SK-N-SH (cell line): ENCODE results near the gene ENTPD7.

ENCODE experiments used
- EP300 ChIP-seq, 2 experiments: IDR thresholded peaks; 2 replicates each; pipeline versions ENCODE4 v1.4.0 to v1.6.1; 2012; ENCODE audit warnings: borderline replicate concordance in 1 of 2, low read depth in 1 of 2, low read length in 1 of 2
- FOXJ3 ChIP-seq: sonication (generic); formaldehyde crosslinking; IDR thresholded peaks from 2 replicates; pipeline ENCODE4 v1.5.1; 2020; ENCODE audit warnings: mild to moderate bottlenecking, missing genetic modification reagents
- GABPA ChIP-seq: IDR thresholded peaks from 2 replicates; pipeline ENCODE4 v1.4.0; 2012; ENCODE audit warnings: low read depth, mild to moderate bottlenecking
- MXI1 ChIP-seq: IDR thresholded peaks from 2 replicates; pipeline ENCODE4 v1.6.1; 2012; ENCODE audit warnings: mild to moderate bottlenecking, low read depth, low read length, improper control_type of control experiment
- POLR2AphosphoS5 ChIP-seq: IDR thresholded peaks from 2 replicates; pipeline ENCODE4 v1.6.1; 2012; ENCODE audit warnings: low read depth, low read length
- SIN3A ChIP-seq: IDR thresholded peaks from 2 replicates; pipeline ENCODE4 v1.6.1; 2012; ENCODE audit warnings: low read depth, mild to moderate bottlenecking, low read length, moderate library complexity, borderline replicate concordance
- SMC3 ChIP-seq: IDR thresholded peaks from 2 replicates; pipeline ENCODE4 v1.6.1; 2012; ENCODE audit warnings: low read depth, low read length, improper control_type of control experiment
- TCF12 ChIP-seq: IDR thresholded peaks from 2 replicates; pipeline ENCODE4 v1.4.0; 2012
- TF ChIP-seq, protein P1 (sequence below): fragments of 200-600 bp; sonication (generic); IDR thresholded peaks from 2 replicates; pipeline ENCODE4 v1.6.1; 2017; ENCODE audit warnings: antibody characterized with exemption, mild to moderate bottlenecking, moderate library complexity
- TF ChIP-seq, protein P2 (sequence below): IDR thresholded peaks from 2 replicates; pipeline ENCODE4 v1.6.1; 2012; ENCODE audit warnings: mild to moderate bottlenecking, low read depth, low read length, moderate library complexity

DNA sequence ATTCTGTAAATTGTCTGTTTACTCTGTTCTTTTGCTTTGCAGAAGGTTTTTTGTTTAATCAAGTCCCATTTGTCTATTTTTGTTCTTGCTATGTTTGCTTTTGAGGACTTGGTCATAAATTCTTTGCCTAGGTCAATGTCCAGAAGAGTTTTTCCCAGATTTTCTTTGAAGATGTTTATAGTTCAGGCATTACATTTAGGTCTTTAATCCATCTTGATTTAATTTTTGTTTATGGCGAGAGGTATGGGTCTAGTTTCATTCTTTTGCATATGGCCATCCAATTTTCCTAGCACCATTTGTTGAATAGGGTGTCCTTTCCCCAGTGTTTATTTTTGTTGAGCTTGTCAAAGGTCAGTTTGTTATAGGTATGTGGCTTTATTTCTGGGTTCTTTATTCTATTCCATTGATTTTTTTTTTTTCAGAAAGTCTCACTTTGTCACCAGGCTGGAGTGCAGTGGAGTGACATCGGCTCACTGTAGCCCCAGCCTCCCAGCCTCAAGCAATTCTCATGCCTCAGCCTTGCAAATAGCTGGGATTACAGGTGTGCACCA is 11.6 kb upstream of the ENTPD7 start:
- TF ChIP-seq, protein P1, sequence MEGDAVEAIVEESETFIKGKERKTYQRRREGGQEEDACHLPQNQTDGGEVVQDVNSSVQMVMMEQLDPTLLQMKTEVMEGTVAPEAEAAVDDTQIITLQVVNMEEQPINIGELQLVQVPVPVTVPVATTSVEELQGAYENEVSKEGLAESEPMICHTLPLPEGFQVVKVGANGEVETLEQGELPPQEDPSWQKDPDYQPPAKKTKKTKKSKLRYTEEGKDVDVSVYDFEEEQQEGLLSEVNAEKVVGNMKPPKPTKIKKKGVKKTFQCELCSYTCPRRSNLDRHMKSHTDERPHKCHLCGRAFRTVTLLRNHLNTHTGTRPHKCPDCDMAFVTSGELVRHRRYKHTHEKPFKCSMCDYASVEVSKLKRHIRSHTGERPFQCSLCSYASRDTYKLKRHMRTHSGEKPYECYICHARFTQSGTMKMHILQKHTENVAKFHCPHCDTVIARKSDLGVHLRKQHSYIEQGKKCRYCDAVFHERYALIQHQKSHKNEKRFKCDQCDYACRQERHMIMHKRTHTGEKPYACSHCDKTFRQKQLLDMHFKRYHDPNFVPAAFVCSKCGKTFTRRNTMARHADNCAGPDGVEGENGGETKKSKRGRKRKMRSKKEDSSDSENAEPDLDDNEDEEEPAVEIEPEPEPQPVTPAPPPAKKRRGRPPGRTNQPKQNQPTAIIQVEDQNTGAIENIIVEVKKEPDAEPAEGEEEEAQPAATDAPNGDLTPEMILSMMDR: no peak
- TF ChIP-seq SIN3A: no peak
- no peak for TF ChIP-seq MXI1
- TF ChIP-seq GABPA: no peak
- no peak for TF ChIP-seq FOXJ3 (CRISPR knock-in tag)
- no peak for TF ChIP-seq EP300 (IDR thresholded peaks at IDR 0.05; ENCODE audit: borderline replicate concordance in 1 of 2, low read depth in 1 of 2, low read length in 1 of 2)
- TF ChIP-seq SMC3: no peak
- TF ChIP-seq, protein P2, sequence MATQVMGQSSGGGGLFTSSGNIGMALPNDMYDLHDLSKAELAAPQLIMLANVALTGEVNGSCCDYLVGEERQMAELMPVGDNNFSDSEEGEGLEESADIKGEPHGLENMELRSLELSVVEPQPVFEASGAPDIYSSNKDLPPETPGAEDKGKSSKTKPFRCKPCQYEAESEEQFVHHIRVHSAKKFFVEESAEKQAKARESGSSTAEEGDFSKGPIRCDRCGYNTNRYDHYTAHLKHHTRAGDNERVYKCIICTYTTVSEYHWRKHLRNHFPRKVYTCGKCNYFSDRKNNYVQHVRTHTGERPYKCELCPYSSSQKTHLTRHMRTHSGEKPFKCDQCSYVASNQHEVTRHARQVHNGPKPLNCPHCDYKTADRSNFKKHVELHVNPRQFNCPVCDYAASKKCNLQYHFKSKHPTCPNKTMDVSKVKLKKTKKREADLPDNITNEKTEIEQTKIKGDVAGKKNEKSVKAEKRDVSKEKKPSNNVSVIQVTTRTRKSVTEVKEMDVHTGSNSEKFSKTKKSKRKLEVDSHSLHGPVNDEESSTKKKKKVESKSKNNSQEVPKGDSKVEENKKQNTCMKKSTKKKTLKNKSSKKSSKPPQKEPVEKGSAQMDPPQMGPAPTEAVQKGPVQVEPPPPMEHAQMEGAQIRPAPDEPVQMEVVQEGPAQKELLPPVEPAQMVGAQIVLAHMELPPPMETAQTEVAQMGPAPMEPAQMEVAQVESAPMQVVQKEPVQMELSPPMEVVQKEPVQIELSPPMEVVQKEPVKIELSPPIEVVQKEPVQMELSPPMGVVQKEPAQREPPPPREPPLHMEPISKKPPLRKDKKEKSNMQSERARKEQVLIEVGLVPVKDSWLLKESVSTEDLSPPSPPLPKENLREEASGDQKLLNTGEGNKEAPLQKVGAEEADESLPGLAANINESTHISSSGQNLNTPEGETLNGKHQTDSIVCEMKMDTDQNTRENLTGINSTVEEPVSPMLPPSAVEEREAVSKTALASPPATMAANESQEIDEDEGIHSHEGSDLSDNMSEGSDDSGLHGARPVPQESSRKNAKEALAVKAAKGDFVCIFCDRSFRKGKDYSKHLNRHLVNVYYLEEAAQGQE: no peak
- TF ChIP-seq TCF12: no peak
- TF ChIP-seq POLR2AphosphoS5: no peak
